ENCODE data around the gene TCN2. TPM values are rescaled to one million over a fixed set of nuclear protein-coding genes. Genes with fewer than 3 reads are reported as not detected.

The TCN2 gene
- total RNA-seq, 1 experiment from 2014 or later, result 7.3 TPM

DNA sequence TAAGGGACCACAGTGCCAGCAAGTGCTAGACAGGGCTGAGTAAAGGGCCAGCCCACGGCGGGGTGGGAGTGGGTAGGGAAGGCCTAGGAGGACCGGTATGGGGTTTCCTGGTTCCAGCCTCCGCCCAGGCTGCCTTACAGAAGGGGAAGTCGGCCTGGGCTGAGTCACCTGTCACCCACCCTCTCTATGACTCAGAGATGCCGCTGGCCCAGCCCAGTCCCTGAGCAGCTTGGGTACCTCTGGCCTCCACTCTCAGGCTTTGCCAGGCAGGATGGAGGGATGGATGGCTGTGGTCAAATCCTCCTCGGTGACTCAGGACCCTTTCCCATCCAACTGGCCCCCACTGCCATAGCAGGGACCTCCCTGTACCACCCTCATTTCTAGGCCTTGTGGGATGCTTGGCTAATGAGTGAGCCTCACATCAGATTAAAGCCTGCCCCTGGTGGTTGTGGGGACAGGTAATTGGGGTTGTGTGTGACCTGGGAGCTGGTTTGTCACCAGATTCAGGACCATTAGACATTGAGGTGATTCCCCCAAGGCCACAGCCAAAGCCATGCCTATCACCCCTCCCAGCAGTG, 42.5 kb downstream of the TCN2 start:
- CTCF ChIA-PET, result no interaction called here
- peaks cover 7% of the 10 kb centered on the region for H3K4me1 ChIP-seq (ENCODE audit: insufficient read depth, low read length, poor library complexity, severe bottlenecking)
- intact Hi-C loops (cut with micrococcal nuclease; ENCODE audit: unreplicated experiment), result no loop called here
- no peaks in the 10 kb centered on the region for H3K36me3 ChIP-seq (ENCODE audit: insufficient read depth, low read length, poor library complexity, severe bottlenecking)
- TF ChIP-seq, protein P1, sequence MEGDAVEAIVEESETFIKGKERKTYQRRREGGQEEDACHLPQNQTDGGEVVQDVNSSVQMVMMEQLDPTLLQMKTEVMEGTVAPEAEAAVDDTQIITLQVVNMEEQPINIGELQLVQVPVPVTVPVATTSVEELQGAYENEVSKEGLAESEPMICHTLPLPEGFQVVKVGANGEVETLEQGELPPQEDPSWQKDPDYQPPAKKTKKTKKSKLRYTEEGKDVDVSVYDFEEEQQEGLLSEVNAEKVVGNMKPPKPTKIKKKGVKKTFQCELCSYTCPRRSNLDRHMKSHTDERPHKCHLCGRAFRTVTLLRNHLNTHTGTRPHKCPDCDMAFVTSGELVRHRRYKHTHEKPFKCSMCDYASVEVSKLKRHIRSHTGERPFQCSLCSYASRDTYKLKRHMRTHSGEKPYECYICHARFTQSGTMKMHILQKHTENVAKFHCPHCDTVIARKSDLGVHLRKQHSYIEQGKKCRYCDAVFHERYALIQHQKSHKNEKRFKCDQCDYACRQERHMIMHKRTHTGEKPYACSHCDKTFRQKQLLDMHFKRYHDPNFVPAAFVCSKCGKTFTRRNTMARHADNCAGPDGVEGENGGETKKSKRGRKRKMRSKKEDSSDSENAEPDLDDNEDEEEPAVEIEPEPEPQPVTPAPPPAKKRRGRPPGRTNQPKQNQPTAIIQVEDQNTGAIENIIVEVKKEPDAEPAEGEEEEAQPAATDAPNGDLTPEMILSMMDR (conservative IDR thresholded peaks at IDR 0.05; ENCODE audit: low read depth, low read length), result no peak
- TF ChIP-seq EZH2 (IDR thresholded peaks at IDR 0.05; ENCODE audit: borderline replicate concordance, low read depth, low read length, poor library complexity, severe bottlenecking), result no peak
- POLR2A ChIA-PET (ENCODE audit: low non-redundant PET), result interaction anchor here (0.6 kb wide), 1 partner anchor 60 kb away, joined by 3 read pairs; no protein-coding TSS in a partner anchor
- no peak overlapping the region for H3K27ac ChIP-seq (ENCODE audit: low read depth, low read length, poor library complexity, severe bottlenecking)
- no peaks in the 10 kb centered on the region for H3K9me3 ChIP-seq (ENCODE audit: low read depth, low read length, poor library complexity, severe bottlenecking)
- H3K4me3 ChIP-seq (ENCODE audit: low read depth, low read length, poor library complexity, severe bottlenecking), result no peak overlapping the region
- DNase-seq (ENCODE audit: low spot score), result no peak
- no TSS peak for BruUV-seq (replicated peaks)
- no peaks in the 10 kb centered on the region for H3K27me3 ChIP-seq (replicated peaks; ENCODE audit: insufficient read depth, low read depth, low read length, poor library complexity)

DNA sequence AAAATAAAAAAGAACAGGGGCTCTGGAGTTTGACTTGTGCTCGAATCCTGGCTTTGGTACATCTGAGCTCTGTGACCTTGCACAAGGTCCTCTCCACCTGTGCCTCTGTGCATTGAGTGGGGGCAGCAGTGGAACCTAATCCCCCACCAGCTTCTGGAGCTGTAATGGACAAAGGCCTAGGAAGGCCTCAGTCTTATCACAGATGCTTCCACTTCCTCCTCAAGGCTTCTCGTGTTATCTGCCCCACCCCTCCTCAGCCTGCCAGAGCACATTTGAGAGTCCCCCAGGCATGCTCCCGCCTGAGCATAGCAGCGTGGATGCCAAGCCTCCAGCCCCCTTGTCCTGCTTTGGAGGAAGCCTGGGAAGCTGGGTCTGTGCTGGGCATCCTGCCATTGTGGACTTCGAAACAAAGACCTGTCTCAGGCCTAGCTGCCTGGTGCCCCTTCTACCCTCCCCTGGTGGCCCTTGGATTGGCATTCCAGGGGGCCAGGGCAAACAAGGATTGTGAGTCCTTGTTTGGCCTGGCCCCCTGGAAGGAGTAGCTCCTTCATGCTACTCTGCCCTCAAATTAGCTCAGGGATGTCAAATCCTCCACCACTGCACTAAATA, 43.6 kb downstream of the TCN2 start:
- CTCF ChIA-PET, result no interaction called here
- H3K36me3 ChIP-seq (ENCODE audit: insufficient read depth, low read length, poor library complexity, severe bottlenecking), result no peaks in the 10 kb centered on the region
- H3K27ac ChIP-seq (ENCODE audit: low read depth, low read length, poor library complexity, severe bottlenecking), result no peak overlapping the region
- H3K4me3 ChIP-seq (ENCODE audit: low read depth, low read length, poor library complexity, severe bottlenecking), result no peak overlapping the region
- intact Hi-C loops (cut with micrococcal nuclease; ENCODE audit: unreplicated experiment), result no loop called here
- no peaks in the 10 kb centered on the region for H3K27me3 ChIP-seq (replicated peaks; ENCODE audit: insufficient read depth, low read depth, low read length, poor library complexity)
- H3K4me1 ChIP-seq (ENCODE audit: insufficient read depth, low read length, poor library complexity, severe bottlenecking), result peaks cover 7% of the 10 kb centered on the region
- TF ChIP-seq, protein P1 (conservative IDR thresholded peaks at IDR 0.05; ENCODE audit: low read depth, low read length), result no peak
- TF ChIP-seq EZH2 (IDR thresholded peaks at IDR 0.05; ENCODE audit: borderline replicate concordance, low read depth, low read length, poor library complexity, severe bottlenecking), result no peak
- BruUV-seq (replicated peaks), result no TSS peak
- H3K9me3 ChIP-seq (ENCODE audit: low read depth, low read length, poor library complexity, severe bottlenecking), result no peaks in the 10 kb centered on the region
- no peak for DNase-seq (ENCODE audit: low spot score)
- POLR2A ChIA-PET (ENCODE audit: low non-redundant PET), result interaction anchor here (0.6 kb wide), 1 partner anchor 61 kb away, joined by 3 read pairs; no protein-coding TSS in a partner anchor

DNA sequence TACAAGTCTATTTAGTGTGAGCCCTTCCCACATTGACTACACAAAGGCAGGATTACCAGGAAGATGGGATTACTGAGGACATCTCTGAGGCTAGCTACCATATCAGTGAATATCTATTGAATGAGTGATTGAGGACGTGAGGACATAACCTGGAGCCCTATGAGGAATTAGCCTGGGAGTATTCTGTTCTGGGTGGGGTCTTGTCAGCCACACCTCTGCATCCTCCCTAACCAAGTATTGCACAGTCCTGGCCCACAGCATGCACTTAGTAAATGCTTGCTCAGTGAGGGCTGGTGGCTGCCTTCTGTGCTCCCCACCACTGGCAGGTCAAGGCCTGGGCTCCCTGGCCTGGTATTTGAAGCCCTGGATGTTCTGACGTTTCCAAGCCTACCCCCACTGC, 45.9 kb downstream of the TCN2 start:
- ChIA-PET POLR2A (ENCODE audit: low non-redundant PET) (no interaction called here), CTCF (no interaction called here)
- intact Hi-C loops (cut with micrococcal nuclease; ENCODE audit: unreplicated experiment), result no loop called here
- Histone ChIP-seq H3K27ac (ENCODE audit: low read depth, low read length, poor library complexity, severe bottlenecking) (no peak overlapping the region), H3K27me3 (replicated peaks; ENCODE audit: insufficient read depth, low read depth, low read length, poor library complexity) (no peaks in the 10 kb centered on the region), H3K4me3 (ENCODE audit: low read depth, low read length, poor library complexity, severe bottlenecking) (no peak overlapping the region), H3K9me3 (ENCODE audit: low read depth, low read length, poor library complexity, severe bottlenecking) (no peaks in the 10 kb centered on the region), H3K4me1 (ENCODE audit: insufficient read depth, low read length, poor library complexity, severe bottlenecking) (peaks cover under 1% of the 10 kb centered on the region), H3K36me3 (ENCODE audit: insufficient read depth, low read length, poor library complexity, severe bottlenecking) (no peaks in the 10 kb centered on the region)
- no TSS peak for BruUV-seq (replicated peaks)
- TF ChIP-seq EZH2 (IDR thresholded peaks at IDR 0.05; ENCODE audit: borderline replicate concordance, low read depth, low read length, poor library complexity, severe bottlenecking), result no peak
- TF ChIP-seq, protein P1 (conservative IDR thresholded peaks at IDR 0.05; ENCODE audit: low read depth, low read length), result no peak
- DNase-seq (ENCODE audit: low spot score), result no peak

Data from A673 (cell line).